ENCODE measurements around the gene MATN1. TPM values are rescaled to one million over a fixed set of nuclear protein-coding genes. Genes with fewer than 3 reads are reported as not detected.

MATN1 gene
- total RNA-seq, 2 experiments from 2014 or later = 0.28 to 0.42 TPM

DNA sequence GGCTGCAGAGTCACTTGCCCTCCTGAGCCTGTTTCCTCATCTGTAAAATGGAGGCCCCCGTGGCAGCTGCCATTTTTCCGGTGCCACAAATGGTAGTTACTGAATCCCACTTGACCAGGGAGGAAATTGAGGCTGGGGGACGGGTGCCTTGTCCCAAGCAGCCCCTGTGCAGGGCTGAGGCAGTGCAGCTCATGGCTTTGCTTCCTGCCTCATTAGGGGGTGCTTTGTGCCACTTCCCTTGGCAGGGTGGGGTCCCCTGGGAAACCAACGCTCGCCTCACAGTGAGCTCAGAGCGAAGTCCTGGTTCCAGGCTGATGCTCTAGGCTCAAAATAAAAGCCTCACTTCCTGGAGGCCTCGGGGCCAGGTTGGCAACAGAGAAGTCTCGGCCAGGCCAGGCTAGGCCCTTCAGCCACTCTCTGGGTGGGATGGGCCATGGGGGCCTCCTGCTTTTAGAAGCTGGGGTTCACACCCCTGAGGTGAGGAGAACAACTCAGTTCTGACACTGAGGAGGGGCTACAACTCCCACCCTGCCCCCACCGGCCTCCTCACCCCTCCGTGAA lies 27.4 kb upstream of the MATN1 start:
- ChIA-PET POLR2A (interaction anchor here (0.7 to 3.6 kb wide), 6 partner anchors 10 to 1609 kb away, joined by 3 to 15 read pairs (median 3); no protein-coding TSS in a partner anchor), CTCF (ENCODE audit: unreplicated experiment) (interaction anchor here (0.6 to 1.6 kb wide), 3 partner anchors 11 to 30 kb away, joined by 3 to 20 read pairs (median 4); no protein-coding TSS in a partner anchor)
- H3K4me1 ChIP-seq (ENCODE audit: insufficient read depth, low read length, poor library complexity, severe bottlenecking) = peaks cover 99% of the 10 kb centered on the region
- intact Hi-C loops (cut with micrococcal nuclease; ENCODE audit: unreplicated experiment) = no loop called here
- no peaks in the 10 kb centered on the region for H3K9me3 ChIP-seq (ENCODE audit: low read length)
- H4K20me1 ChIP-seq (ENCODE audit: insufficient read depth, low read length) = peaks cover 9% of the 10 kb centered on the region
- H3K27ac ChIP-seq (ENCODE audit: low read depth, low read length, poor library complexity, severe bottlenecking) = peak overlapping the region; percentile 99
- no peak overlapping the region; the same call in 1 of the 2 replicates for H2AFZ ChIP-seq (ENCODE audit: low read length)
- H3K4me2 ChIP-seq (ENCODE audit: low read length) = peak overlapping the region; percentile 91
- DNase-seq (ENCODE audit: low spot score) = peak; percentile 95
- H3K4me3 ChIP-seq (ENCODE audit: low read depth, low read length, poor library complexity, severe bottlenecking) = peak overlapping the region; percentile 58
- H3K9me2 ChIP-seq (ENCODE audit: insufficient read depth, low read length) = no peaks in the 10 kb centered on the region
- peaks cover 4% of the 10 kb centered on the region; the same call in 1 of the 2 replicates for H3K79me2 ChIP-seq (ENCODE audit: insufficient read depth, low read depth, low read length)
- H3K36me3 ChIP-seq (ENCODE audit: insufficient read depth, low read length) = no peaks in the 10 kb centered on the region
- TF ChIP-seq, protein P1, sequence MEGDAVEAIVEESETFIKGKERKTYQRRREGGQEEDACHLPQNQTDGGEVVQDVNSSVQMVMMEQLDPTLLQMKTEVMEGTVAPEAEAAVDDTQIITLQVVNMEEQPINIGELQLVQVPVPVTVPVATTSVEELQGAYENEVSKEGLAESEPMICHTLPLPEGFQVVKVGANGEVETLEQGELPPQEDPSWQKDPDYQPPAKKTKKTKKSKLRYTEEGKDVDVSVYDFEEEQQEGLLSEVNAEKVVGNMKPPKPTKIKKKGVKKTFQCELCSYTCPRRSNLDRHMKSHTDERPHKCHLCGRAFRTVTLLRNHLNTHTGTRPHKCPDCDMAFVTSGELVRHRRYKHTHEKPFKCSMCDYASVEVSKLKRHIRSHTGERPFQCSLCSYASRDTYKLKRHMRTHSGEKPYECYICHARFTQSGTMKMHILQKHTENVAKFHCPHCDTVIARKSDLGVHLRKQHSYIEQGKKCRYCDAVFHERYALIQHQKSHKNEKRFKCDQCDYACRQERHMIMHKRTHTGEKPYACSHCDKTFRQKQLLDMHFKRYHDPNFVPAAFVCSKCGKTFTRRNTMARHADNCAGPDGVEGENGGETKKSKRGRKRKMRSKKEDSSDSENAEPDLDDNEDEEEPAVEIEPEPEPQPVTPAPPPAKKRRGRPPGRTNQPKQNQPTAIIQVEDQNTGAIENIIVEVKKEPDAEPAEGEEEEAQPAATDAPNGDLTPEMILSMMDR (conservative IDR thresholded peaks at IDR 0.05; ENCODE audit: low read length) = no peak
- TF ChIP-seq EZH2phosphoT487 (IDR thresholded peaks at IDR 0.05; ENCODE audit: borderline replicate concordance, low read depth, low read length) = no peak
- BruUV-seq (replicated peaks) = no TSS peak

DNA sequence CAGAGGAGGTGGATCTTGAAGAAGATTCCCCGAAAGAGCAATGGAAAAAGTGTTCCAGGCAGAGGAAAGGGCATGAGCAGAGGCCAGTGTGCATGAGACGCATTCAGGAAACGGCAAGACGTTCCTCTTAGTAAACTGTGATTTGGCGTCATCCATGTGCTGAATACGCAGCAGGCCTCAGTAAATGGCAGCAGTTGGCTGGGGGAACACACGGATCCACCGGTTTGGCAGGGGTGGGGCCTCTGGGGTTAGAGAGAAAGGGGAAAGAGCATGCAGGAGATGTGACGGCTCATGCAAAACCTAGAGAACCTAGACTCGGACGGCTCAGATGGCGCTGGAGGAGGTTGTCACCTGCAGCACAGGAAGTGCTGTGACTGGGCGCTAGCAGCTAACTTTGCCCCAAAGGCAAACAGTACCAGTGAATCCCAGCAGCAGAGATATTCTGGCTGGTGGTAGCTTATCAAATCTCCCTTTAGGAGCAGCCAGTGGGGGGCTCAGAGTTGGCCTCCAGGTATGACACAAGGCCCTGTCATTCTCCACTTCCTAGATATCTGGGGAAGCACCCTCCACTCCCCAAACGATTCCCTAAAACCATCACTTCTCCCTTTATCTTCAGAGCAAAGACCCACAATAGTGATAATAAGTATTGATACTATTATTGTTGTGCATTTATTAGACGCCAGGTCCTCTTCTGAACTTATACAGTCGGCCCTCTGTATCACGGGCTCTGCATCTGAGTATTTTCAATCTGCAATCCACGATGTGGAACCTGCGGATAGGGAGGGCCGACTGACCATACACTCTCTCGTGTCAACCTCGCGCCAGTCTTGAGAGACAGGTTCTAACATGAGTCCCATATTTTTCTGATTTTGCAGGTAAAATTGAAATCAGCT lies 26.6 kb upstream of the MATN1 start:
- ChIA-PET CTCF (ENCODE audit: unreplicated experiment) (interaction anchor here (1.4 to 1.6 kb wide), 2 partner anchors 26 to 29 kb away, joined by 4 to 20 read pairs; no protein-coding TSS in a partner anchor), POLR2A (interaction anchor here (0.5 to 3.6 kb wide), 8 partner anchors 8 to 31 kb away, joined by 3 to 15 read pairs (median 4); partner anchors contain the start of gene LAPTM5)
- Histone ChIP-seq H4K20me1 (ENCODE audit: insufficient read depth, low read length) (peaks cover 1% of the 10 kb centered on the region), H3K9me3 (ENCODE audit: low read length) (no peaks in the 10 kb centered on the region), H3K4me2 (ENCODE audit: low read length) (peak overlapping the region; percentile 91), H3K4me1 (ENCODE audit: insufficient read depth, low read length, poor library complexity, severe bottlenecking) (peaks cover 99% of the 10 kb centered on the region), H3K27ac (ENCODE audit: low read depth, low read length, poor library complexity, severe bottlenecking) (peak overlapping the region; percentile 99), H3K4me3 (ENCODE audit: low read depth, low read length, poor library complexity, severe bottlenecking) (peak overlapping the region; percentile 58), H3K36me3 (ENCODE audit: insufficient read depth, low read length) (no peaks in the 10 kb centered on the region), H3K9me2 (ENCODE audit: insufficient read depth, low read length) (no peaks in the 10 kb centered on the region), H2AFZ (ENCODE audit: low read length) (peak overlapping the region; percentile 37; the same call in 1 of the 2 replicates), H3K79me2 (ENCODE audit: insufficient read depth, low read depth, low read length) (peaks cover 4% of the 10 kb centered on the region; the same call in 1 of the 2 replicates)
- intact Hi-C loops (cut with micrococcal nuclease; ENCODE audit: unreplicated experiment) = no loop called here
- BruUV-seq (replicated peaks) = TSS peak; percentile 77
- DNase-seq (ENCODE audit: low spot score) = peak; percentile 92
- TF ChIP-seq, protein P1 (conservative IDR thresholded peaks at IDR 0.05; ENCODE audit: low read length) = no peak
- TF ChIP-seq EZH2phosphoT487 (IDR thresholded peaks at IDR 0.05; ENCODE audit: borderline replicate concordance, low read depth, low read length) = no peak

All from OCI-LY7 (cell line).